Chondrocyte (in vitro differentiated cells): ENCODE data around the gene KLHL5. TPM values are rescaled to one million over a fixed set of nuclear protein-coding genes. Genes with fewer than 3 reads are reported as not detected.

Experiments used
- DNase-seq: peaks from one replicate; pipeline ENCODE4 v3.0.0; 2021; ENCODE audit warnings: mixed read lengths, low spot score
- H3K27ac Mint-ChIP-seq: one replicate; pipeline ENCODE4 v1.8.0; 2021; ENCODE audit warnings: mild to moderate bottlenecking, moderate library complexity, mixed read lengths; ENCODE audit not compliant: unreplicated experiment
- H3K27me3 Mint-ChIP-seq: 2 replicates; pipeline ENCODE4 v1.8.0; 2021; ENCODE audit warnings: low read depth, mixed read lengths
- H3K36me3 Mint-ChIP-seq: 2 replicates; pipeline ENCODE4 v1.8.0; 2021; ENCODE audit warnings: low read depth, mixed read lengths
- H3K4me1 Mint-ChIP-seq: 2 replicates; pipeline ENCODE4 v1.8.0; 2021; ENCODE audit warnings: low read depth, mild to moderate bottlenecking, mixed read lengths
- H3K4me3 Mint-ChIP-seq: one replicate; pipeline ENCODE4 v1.8.0; 2021; ENCODE audit warnings: mild to moderate bottlenecking, moderate library complexity, mixed read lengths; ENCODE audit not compliant: unreplicated experiment
- H3K9me3 Mint-ChIP-seq: 2 replicates; pipeline ENCODE4 v1.8.0; 2021; ENCODE audit warnings: low read depth, mixed read lengths
- CTCF ChIP-seq: fragments of 200-600 bp; sonication (generic); IDR thresholded peaks from 2 replicates; pipeline ENCODE4 v1.5.0; 2021; ENCODE audit warnings: antibody characterized with exemption, mild to moderate bottlenecking, moderate library complexity
- total RNA-seq: library from RNA; stranded (reverse); gene quantifications from 3 replicates; pipeline ENCODE4 v1.2.1, GENCODE V29; 2021

The KLHL5 gene
- total RNA-seq, 1 donor from 2014 or later = 83.3 TPM

GRCh38 chr4:39039108-39039507 is 22.9 kb upstream of the KLHL5 start:
- no peak for DNase-seq
- H3K9me3 Mint-ChIP-seq = no peaks in the 10 kb centered on the region
- peaks cover 54% of the 10 kb centered on the region for H3K4me1 Mint-ChIP-seq
- no peak overlapping the region for H3K27ac Mint-ChIP-seq
- H3K4me3 Mint-ChIP-seq = no peak overlapping the region
- H3K36me3 Mint-ChIP-seq = no peaks in the 10 kb centered on the region
- no peak for TF ChIP-seq CTCF
- no peaks in the 10 kb centered on the region for H3K27me3 Mint-ChIP-seq

GRCh38 chr4:39042366-39042765 is 19.7 kb upstream of the KLHL5 start:
- Mint-ChIP-seq H3K27ac (peak overlapping the region; percentile 75), H3K36me3 (no peaks in the 10 kb centered on the region), H3K4me1 (peaks cover 55% of the 10 kb centered on the region), H3K9me3 (no peaks in the 10 kb centered on the region), H3K4me3 (no peak overlapping the region), H3K27me3 (no peaks in the 10 kb centered on the region)
- TF ChIP-seq CTCF = no peak
- DNase-seq = no peak

GRCh38 chr4:39043058-39043860 is 18.8 kb upstream of the KLHL5 start:
- peak overlapping the region; percentile 85 for H3K27ac Mint-ChIP-seq
- no peaks in the 10 kb centered on the region for H3K27me3 Mint-ChIP-seq
- peaks cover 55% of the 10 kb centered on the region for H3K4me1 Mint-ChIP-seq

GRCh38 chr4:39043861-39044363 is 18.1 kb upstream of the KLHL5 start:
- Mint-ChIP-seq H3K27ac (peak overlapping the region; percentile 85), H3K9me3 (no peaks in the 10 kb centered on the region), H3K27me3 (no peaks in the 10 kb centered on the region), H3K4me3 (peak overlapping the region; percentile 77), H3K36me3 (no peaks in the 10 kb centered on the region), H3K4me1 (peaks cover 58% of the 10 kb centered on the region)
- DNase-seq = no peak
- no peak for TF ChIP-seq CTCF

More at GRCh38 chr4:39043058-39043860, 18.8 kb upstream of the KLHL5 start:
- TF ChIP-seq CTCF = no peak
- Mint-ChIP-seq H3K4me3 (peak overlapping the region; percentile 77), H3K36me3 (no peaks in the 10 kb centered on the region), H3K9me3 (no peaks in the 10 kb centered on the region)
- no peak for DNase-seq

- DNase-seq = no peak
- Mint-ChIP-seq H3K4me1 (peaks cover 54% of the 10 kb centered on the region), H3K9me3 (no peaks in the 10 kb centered on the region), H3K27ac (peak overlapping the region; percentile 85), H3K27me3 (no peaks in the 10 kb centered on the region), H3K36me3 (no peaks in the 10 kb centered on the region), H3K4me3 (peak overlapping the region; percentile 77)
- TF ChIP-seq CTCF = no peak
These were observed 17.6 kb upstream of the KLHL5 start for GRCh38 chr4:39044364-39044955.
